HCT116 (cell line): ENCODE data around the gene PRKCD. TPM values are rescaled to one million over a fixed set of nuclear protein-coding genes. Genes with fewer than 3 reads are reported as not detected.
A peak's percentile ranks its signal among the peaks of the same experiment; 100 is the strongest.

ENCODE experiments used
- ATAC-seq: fragments of 200-7000 bp; cut with Tn5 transposase; 2 replicates; pipeline ENCODE4 v1.9.1; 2020; ENCODE audit warnings: mild to moderate bottlenecking, moderate library complexity
- BruUV-seq: library from RNA; stranded (reverse); fragments of 400-500 nt; replicated peaks from 2 replicates; lab custom pipeline; 2021; lab: Mats Ljungman, UMichigan
- CTCF ChIA-PET: fragments of 300-600 bp; sonication (Branson Sonifier 250); formaldehyde crosslinking; loops from one replicate; lab custom pipeline; 2021; ENCODE audit warnings: antibody characterized with exemption; lab: Charles Lee
- POLR2A ChIA-PET: fragments of 300-600, 350-600 bp; sonication (Branson Sonifier 250); formaldehyde crosslinking; loops from one replicate; lab custom pipeline; 2021; ENCODE audit warnings: antibody characterized with exemption; lab: Charles Lee
- RAD21 ChIA-PET, 2 experiments: fragments of 300-600 bp; sonication (Branson Sonifier 250); formaldehyde crosslinking; loops; one replicate each; lab custom pipeline; 2023; ENCODE audit warnings: low total read pairs in 2 of 2; ENCODE audit not compliant: uncharacterized antibody in 2 of 2, unreplicated experiment in 2 of 2, low non-redundant PET in 1 of 2; lab: Charles Lee
- DNase-seq: peaks from one replicate; pipeline ENCODE4 v3.0.0-alpha.2; 2010; ENCODE audit warnings: low read depth, low spot score
- H2AFZ ChIP-seq: fragments of 200-600 bp; shearing (Covaris generic), sonication (generic); 2 replicates; pipeline ENCODE4 v1.6.1; 2017; ENCODE audit warnings: low read depth, mixed run types, mixed read lengths, antibody characterized with exemption, low read length; ENCODE audit not compliant: poor library complexity, severe bottlenecking
- H3K27ac ChIP-seq: 2 replicates; pipeline ENCODE4 v1.5.1; 2012; ENCODE audit warnings: low read depth, low read length
- H3K27me3 ChIP-seq: fragments of 200-600 bp; sonication (generic); 2 replicates; pipeline ENCODE4 v1.6.1; 2016; ENCODE audit warnings: mixed run types, low read length, mixed read lengths; ENCODE audit not compliant: insufficient read depth
- H3K36me3 ChIP-seq, 2 experiments: fragments of 200-500 bp in 1 of 2; fragments of 200-600 bp in 1 of 2; sonication (Bioruptor generic) in 1 of 2; sonication (generic) in 1 of 2; 2 replicates each; pipeline versions ENCODE4 v1.5.1 to v1.6.1; 2014 to 2016; ENCODE audit warnings: low read length in 2 of 2, inconsistent platforms in 1 of 2, mixed read lengths in 1 of 2, mixed run types in 1 of 2; ENCODE audit not compliant: insufficient read depth in 2 of 2, control insufficient read depth in 1 of 2
- H3K4me1 ChIP-seq, 2 experiments: fragments of 200-600 bp in 1 of 2; sonication (generic) in 1 of 2; 2 replicates each; pipeline versions ENCODE4 v1.5.1 to v1.6.1; 2012 to 2017; ENCODE audit warnings: low read length in 2 of 2, inconsistent platforms in 1 of 2, mild to moderate bottlenecking in 1 of 2, mixed read lengths in 1 of 2, mixed run types in 1 of 2, moderate library complexity in 1 of 2; ENCODE audit not compliant: insufficient read depth in 2 of 2, control insufficient read depth in 1 of 2
- H3K4me2 ChIP-seq: fragments of 200-600 bp; sonication (generic); 2 replicates; pipeline ENCODE4 v1.6.1; 2017; ENCODE audit warnings: mixed run types, low read length, mixed read lengths
- H3K4me3 ChIP-seq, 2 experiments: fragments of 200-600 bp in 1 of 2; sonication (generic) in 1 of 2; replicated peaks in 1 of 2; 2 replicates each; pipeline ENCODE4 v1.5.1; 2011 to 2016; ENCODE audit warnings: low read length in 2 of 2, control low read depth in 1 of 2, low read depth in 1 of 2, mild to moderate bottlenecking in 1 of 2, mixed read lengths in 1 of 2, mixed run types in 1 of 2
- H3K79me2 ChIP-seq: fragments of 200-600 bp; sonication (generic); 2 replicates; pipeline ENCODE4 v1.6.1; 2017; ENCODE audit warnings: mild to moderate bottlenecking, mixed run types, low read length, moderate library complexity, mixed read lengths; ENCODE audit not compliant: insufficient read depth
- H3K9ac ChIP-seq: fragments of 200-600 bp; sonication (generic); 2 replicates; pipeline ENCODE4 v1.6.1; 2016; ENCODE audit warnings: low read length, mixed read lengths
- H3K9me2 ChIP-seq: fragments of 200-600 bp; sonication (generic), shearing (Covaris generic); 2 replicates; pipeline ENCODE4 v1.6.1; 2017; ENCODE audit warnings: mixed run types, mild to moderate bottlenecking, moderate library complexity; ENCODE audit not compliant: insufficient read depth
- H3K9me3 ChIP-seq, 2 experiments: fragments of 200-500 bp in 1 of 2; fragments of 200-600 bp in 1 of 2; sonication (Bioruptor generic) in 1 of 2; sonication (generic) in 1 of 2; 2 replicates each; pipeline ENCODE4 v1.6.1; 2014 to 2017; ENCODE audit warnings: low read length in 2 of 2, mixed read lengths in 2 of 2, inconsistent platforms in 1 of 2, low read depth in 1 of 2, mild to moderate bottlenecking in 1 of 2, mixed run types in 1 of 2, moderate library complexity in 1 of 2; ENCODE audit not compliant: control insufficient read depth in 1 of 2, insufficient read depth in 1 of 2
- H4K20me1 ChIP-seq: fragments of 200-600 bp; sonication (generic), shearing (Covaris generic); 2 replicates; pipeline ENCODE4 v1.6.1; 2017; ENCODE audit warnings: mixed run types, mild to moderate bottlenecking, moderate library complexity; ENCODE audit not compliant: insufficient read depth
- EGR1 ChIP-seq: IDR thresholded peaks from 2 replicates; pipeline ENCODE4 v1.6.1; 2012; ENCODE audit warnings: low read depth
- JUND ChIP-seq: IDR thresholded peaks from 2 replicates; pipeline ENCODE4 v1.6.1; 2012
- MAX ChIP-seq: IDR thresholded peaks from 2 replicates; pipeline ENCODE4 v1.6.1; 2012
- POLR2AphosphoS5 ChIP-seq: IDR thresholded peaks from 2 replicates; pipeline ENCODE4 v1.6.1; 2011; ENCODE audit warnings: mild to moderate bottlenecking, low read depth, low read length, moderate library complexity
- REST ChIP-seq: IDR thresholded peaks from 2 replicates; pipeline ENCODE4 v1.6.1; 2012; ENCODE audit warnings: low read depth
- SP1 ChIP-seq: IDR thresholded peaks from 2 replicates; pipeline ENCODE4 v1.6.1; 2012; ENCODE audit warnings: low read depth
- intact Hi-C: fragments of 100-400 bp; cut with micrococcal nuclease; formaldehyde crosslinking; loops from 2 replicates; pipeline ENCODE4 v1.10.0; 2022
- total RNA-seq: library from RNA; stranded (reverse); gene quantifications from one replicate; pipeline ENCODE4 v1.2.1, GENCODE V29; 2021; ENCODE audit not compliant: unreplicated experiment

PRKCD gene
- total RNA-seq, 1 experiment from 2014 or later, result 34.4 TPM

GRCh38 chr3:53227993-53228885 lies 67.2 kb downstream of the PRKCD start:
- no peak for ATAC-seq
- POLR2A ChIA-PET, result no interaction called here
- H3K4me2 ChIP-seq, result no peak overlapping the region
- TF ChIP-seq JUND, result no peak
- peak; percentile 15; the same call in 1 of the 2 replicates for TF ChIP-seq POLR2AphosphoS5
- no peak for TF ChIP-seq EGR1
- TF ChIP-seq REST, result no peak
- TF ChIP-seq SP1, result no peak
- TF ChIP-seq MAX, result no peak
- H3K9me2 ChIP-seq, result no peaks in the 10 kb centered on the region
- intact Hi-C loops, result no loop called here
- H3K79me2 ChIP-seq, result peaks cover 14% of the 10 kb centered on the region
- H3K36me3 ChIP-seq, result peaks cover 43 to 96% of the 10 kb centered on the region in 2 experiments; a peak in 3 of 4 replicates
- H3K4me1 ChIP-seq, result no peaks in the 10 kb centered on the region
- H3K4me3 ChIP-seq, result no peak overlapping the region
- RAD21 ChIA-PET, result no interaction called here
- CTCF ChIA-PET, result no interaction called here
- H2AFZ ChIP-seq, result no peak overlapping the region
- no peak for DNase-seq
- no peaks in the 10 kb centered on the region for H3K27me3 ChIP-seq
- TSS peak; percentile 10 for BruUV-seq
- no peaks in the 10 kb centered on the region for H3K9me3 ChIP-seq
- H4K20me1 ChIP-seq, result no peaks in the 10 kb centered on the region
- H3K27ac ChIP-seq, result no peak overlapping the region
- no peak overlapping the region for H3K9ac ChIP-seq
